Ishikawa (cell line): ENCODE results near the gene BNIPL.

Experiments
- RAD21 ChIP-seq: IDR thresholded peaks from 2 replicates; pipeline ENCODE4 v1.6.1; 2012; ENCODE audit warnings: low read depth
- YY1 ChIP-seq: IDR thresholded peaks from 2 replicates; pipeline ENCODE4 v1.6.1; 2012; ENCODE audit warnings: low read depth

DNA sequence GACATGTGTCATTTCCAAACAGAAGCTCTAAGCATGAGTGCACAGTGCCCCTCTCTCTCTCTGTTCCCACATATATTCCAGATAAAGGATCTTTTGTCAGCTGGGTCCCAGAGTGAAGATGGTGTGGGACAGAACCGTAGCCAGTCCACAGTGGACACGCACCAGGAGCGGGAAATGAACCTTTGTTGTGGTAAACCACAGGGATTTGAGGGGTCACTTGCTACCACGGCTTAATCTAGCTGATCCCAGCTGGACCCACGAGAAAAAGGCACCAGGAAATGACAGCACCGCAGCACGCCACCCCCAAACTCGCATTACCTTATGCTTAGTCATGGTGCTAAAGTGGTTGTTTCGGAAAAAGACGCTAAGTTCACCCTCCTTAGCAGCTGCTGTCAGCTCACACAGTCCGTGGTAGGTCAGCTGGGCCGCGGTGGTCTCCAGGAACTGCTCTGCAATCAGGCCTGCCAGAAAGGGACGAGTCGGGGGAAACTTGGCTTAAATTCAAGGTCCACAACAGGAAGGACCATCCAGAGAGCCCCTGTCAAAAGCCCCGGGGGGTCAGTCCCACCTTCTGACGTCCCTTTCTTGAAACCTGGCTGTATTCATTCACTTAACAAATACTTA lies 37.2 kb upstream of the BNIPL start:
- no peak for TF ChIP-seq RAD21
- TF ChIP-seq YY1: no peak
